Measurements from ENCODE around the gene FBXO11. TPM values are rescaled to one million over a fixed set of nuclear protein-coding genes. Genes with fewer than 3 reads are reported as not detected.
A peak's percentile ranks its signal among the peaks of the same experiment; 100 is the strongest.
"Not testable (repeated sequence)": the region's sequence is repeated elsewhere in the genome, so short reads cannot be mapped to it uniquely, and the experiment has no call there.

The FBXO11 gene
- total RNA-seq, 1 experiment from 2014 or later, result 58.9 TPM

DNA sequence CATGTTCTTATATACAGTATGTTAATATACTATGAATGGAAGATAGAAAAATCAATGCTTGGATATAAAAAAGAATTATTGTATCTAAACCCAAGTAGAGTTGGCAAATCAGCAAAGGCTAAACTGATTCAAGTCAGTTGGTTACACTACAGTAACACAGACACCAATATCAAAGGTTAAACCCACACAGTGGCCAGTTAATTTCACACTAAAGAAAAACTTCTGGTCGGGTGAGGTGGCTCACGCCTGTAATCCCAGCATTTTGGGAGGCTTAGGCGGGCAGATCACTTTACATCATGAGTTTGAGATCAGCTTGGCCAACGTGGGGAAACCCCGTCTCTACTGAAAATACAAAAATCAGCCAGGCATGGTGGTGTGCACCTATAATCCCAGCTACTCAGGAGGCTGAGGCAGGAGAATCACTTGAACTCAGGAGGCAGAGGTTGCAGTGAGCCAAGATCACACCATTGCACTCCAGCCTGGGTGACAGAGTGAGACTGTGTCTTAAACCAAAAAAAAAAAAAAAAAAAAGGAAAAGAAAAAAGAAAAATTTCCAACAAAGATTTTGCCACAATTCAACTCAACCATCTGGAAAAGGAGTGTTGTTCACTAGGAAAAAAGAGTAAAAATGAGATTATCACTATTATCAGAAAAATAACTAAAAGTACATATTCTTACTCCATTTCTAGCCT lies 9.0 kb downstream of the FBXO11 start:
- H3K36me3 ChIP-seq (ENCODE audit: control insufficient read depth, insufficient read depth, low read length); H3K9me3 ChIP-seq (ENCODE audit: control insufficient read depth, insufficient read depth, low read depth, low read length); ATAC-seq; DNase-seq (ENCODE audit: low read depth, low spot score); H3K27me3 ChIP-seq (ENCODE audit: control insufficient read depth, insufficient read depth, low read length); BruUV-seq (replicated peaks); CTCF ChIA-PET; in situ Hi-C loops (cut with HindIII; ENCODE audit: low pct_unique_long_range_greater_than_20kb, low sequenced_read_pairs); H3K27ac ChIP-seq (ENCODE audit: low read length); intact Hi-C loops (cut with micrococcal nuclease; ENCODE audit: unreplicated experiment); H3K4me3 ChIP-seq (ENCODE audit: low read depth in 2 of 2, low read length in 2 of 2): not testable (repeated sequence)
- peaks cover 14% of the 10 kb centered on the region for H3K4me1 ChIP-seq (ENCODE audit: control insufficient read depth, insufficient read depth, low read length)
- POLR2A ChIA-PET, result interaction anchor here (0.6 kb wide), 1 partner anchor 86 kb away, joined by 3 read pairs; no protein-coding TSS in a partner anchor

DNA sequence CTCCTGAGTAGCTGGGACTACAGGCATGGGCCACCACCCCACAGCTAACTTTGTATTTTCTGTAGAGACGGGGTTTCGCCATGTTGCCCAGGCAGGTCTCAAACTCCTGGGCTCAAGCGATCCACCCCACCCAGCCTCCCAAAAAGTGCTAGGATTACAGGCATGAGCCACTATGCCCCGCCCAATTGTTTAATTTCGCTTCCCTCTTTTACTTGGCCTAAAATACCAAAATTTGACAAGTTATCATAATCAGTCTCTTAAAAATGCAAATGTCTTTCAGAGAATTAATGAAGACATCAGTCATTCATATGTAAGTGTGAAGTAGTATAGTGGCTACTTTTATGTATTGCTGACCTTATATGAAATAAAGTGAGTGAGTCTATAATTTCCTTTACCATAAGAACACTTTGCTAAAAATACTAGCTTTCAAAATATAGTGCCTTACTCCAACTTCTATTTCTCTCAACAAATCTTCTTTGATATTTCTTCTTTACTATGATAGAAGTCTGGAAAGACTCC lies 9.8 kb downstream of the FBXO11 start:
- no peaks in the 10 kb centered on the region for H3K27me3 ChIP-seq (ENCODE audit: control insufficient read depth, insufficient read depth, low read length)
- BruUV-seq (replicated peaks), result TSS peak; percentile 9
- H3K27ac ChIP-seq (ENCODE audit: low read length), result no peak overlapping the region
- no peaks in the 10 kb centered on the region for H3K9me3 ChIP-seq (ENCODE audit: control insufficient read depth, insufficient read depth, low read depth, low read length)
- in situ Hi-C loops (cut with HindIII; ENCODE audit: low pct_unique_long_range_greater_than_20kb, low sequenced_read_pairs) (no loop called here), intact Hi-C loops (cut with micrococcal nuclease; ENCODE audit: unreplicated experiment) (no loop called here)
- DNase-seq (ENCODE audit: low read depth, low spot score) (no peak), ATAC-seq (no peak)
- no peak overlapping the region for H3K4me3 ChIP-seq (ENCODE audit: low read depth in 2 of 2, low read length in 2 of 2)
- ChIA-PET POLR2A (interaction anchor here (0.6 kb wide), 1 partner anchor 85 kb away, joined by 3 read pairs; no protein-coding TSS in a partner anchor), CTCF (no interaction called here)
- TF ChIP-seq CTCF (IDR thresholded peaks at IDR 0.05), result no peak
- TF ChIP-seq SIN3A (IDR thresholded peaks at IDR 0.05; ENCODE audit: borderline replicate concordance, insufficient read depth, low read depth, low read length), result no peak
- no peak for TF ChIP-seq POLR2AphosphoS5 (IDR thresholded peaks at IDR 0.05; ENCODE audit: low read depth, low read length)
- TF ChIP-seq TCF7L2 (IDR thresholded peaks at IDR 0.05; ENCODE audit: low read depth, low read length), result no peak
- TF ChIP-seq REST (IDR thresholded peaks at IDR 0.05; ENCODE audit: insufficient read depth in 1 of 2, low read depth in 2 of 2, low read length in 1 of 2), result no peak
- no peaks in the 10 kb centered on the region; the same call in 1 of the 2 replicates for H3K36me3 ChIP-seq (ENCODE audit: control insufficient read depth, insufficient read depth, low read length)
- H3K4me1 ChIP-seq (ENCODE audit: control insufficient read depth, insufficient read depth, low read length), result peaks cover 13% of the 10 kb centered on the region

DNA sequence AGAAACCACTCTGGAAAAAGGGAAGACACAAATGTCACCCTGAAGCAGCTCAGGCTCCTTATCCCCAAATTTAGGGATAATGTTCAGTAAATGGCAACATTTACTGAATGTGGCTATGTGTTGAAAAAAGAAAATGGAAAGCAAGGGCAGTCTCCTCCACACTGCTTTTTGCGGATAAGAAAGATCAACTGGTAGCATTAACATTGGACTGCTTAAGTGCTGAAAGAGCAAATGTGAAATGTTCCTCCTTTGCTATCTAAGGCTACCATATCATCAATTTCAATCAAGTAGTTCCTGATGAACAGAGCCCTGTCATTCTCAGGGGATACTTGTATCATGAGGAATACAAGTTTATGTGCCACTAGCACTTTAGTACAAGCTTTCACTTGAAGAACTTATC lies 12.5 kb downstream of the FBXO11 start:
- H3K27ac ChIP-seq (ENCODE audit: low read length), result no peak overlapping the region
- ATAC-seq, result no peak
- H3K9me3 ChIP-seq (ENCODE audit: control insufficient read depth, insufficient read depth, low read depth, low read length), result no peaks in the 10 kb centered on the region
- H3K27me3 ChIP-seq (ENCODE audit: control insufficient read depth, insufficient read depth, low read length), result no peaks in the 10 kb centered on the region
- no peak overlapping the region for H3K4me3 ChIP-seq (ENCODE audit: low read depth in 2 of 2, low read length in 2 of 2)
- ChIA-PET CTCF (no interaction called here), POLR2A (no interaction called here)
- TF ChIP-seq SIN3A (IDR thresholded peaks at IDR 0.05; ENCODE audit: borderline replicate concordance, insufficient read depth, low read depth, low read length) (no peak), TCF7L2 (IDR thresholded peaks at IDR 0.05; ENCODE audit: low read depth, low read length) (no peak), REST (IDR thresholded peaks at IDR 0.05; ENCODE audit: insufficient read depth in 1 of 2, low read depth in 2 of 2, low read length in 1 of 2) (no peak), CTCF (IDR thresholded peaks at IDR 0.05) (no peak), POLR2AphosphoS5 (IDR thresholded peaks at IDR 0.05; ENCODE audit: low read depth, low read length) (no peak)
- no TSS peak for BruUV-seq (replicated peaks)
- no peaks in the 10 kb centered on the region for H3K36me3 ChIP-seq (ENCODE audit: control insufficient read depth, insufficient read depth, low read length)
- in situ Hi-C loops (cut with HindIII; ENCODE audit: low pct_unique_long_range_greater_than_20kb, low sequenced_read_pairs) (no loop called here), intact Hi-C loops (cut with micrococcal nuclease; ENCODE audit: unreplicated experiment) (no loop called here)
- DNase-seq (ENCODE audit: low read depth, low spot score), result no peak
- peaks cover 13% of the 10 kb centered on the region for H3K4me1 ChIP-seq (ENCODE audit: control insufficient read depth, insufficient read depth, low read length)
